Vagina (tissue), 2 donors: ENCODE data around the gene PLA2G5. TPM values are rescaled to one million over a fixed set of nuclear protein-coding genes. Genes with fewer than 3 reads are reported as not detected.

Experiments
- DNase-seq, 2 donors: peaks; one replicate each; pipeline ENCODE4 v3.0.0-alpha.2; 2017; ENCODE audit errors: extremely low spot score in 2 of 2
- H3K27ac ChIP-seq: fragments of 200-600 bp; sonication (generic); one replicate; pipeline ENCODE4 v1.5.1; 2019
- H3K27me3 ChIP-seq: fragments of 200-600 bp; sonication (generic); one replicate; pipeline ENCODE4 v1.5.1; 2019
- H3K36me3 ChIP-seq, 2 donors: fragments of 200-600 bp; sonication (generic); one replicate each; pipeline ENCODE4 v1.5.1; 2017 to 2019
- H3K4me1 ChIP-seq: fragments of 200-600 bp; sonication (generic); one replicate; pipeline ENCODE4 v1.5.1; 2019
- H3K4me3 ChIP-seq, 2 donors: fragments of 200-600 bp; sonication (generic); 1 replicate in 1 of 2; 2 replicates in 1 of 2; pipeline ENCODE4 v1.5.1; 2016 to 2019
- H3K9me3 ChIP-seq: fragments of 200-600 bp; sonication (generic); one replicate; pipeline ENCODE4 v1.5.1; 2019
- CTCF ChIP-seq, 3 experiments: fragments of 450-650 bp in 2 of 3; fragments of 200-600 bp in 1 of 3; sonication (generic) in 1 of 3; IDR thresholded peaks; one replicate each; pipeline ENCODE4 v1.5.1; 2017 to 2019; ENCODE audit warnings: antibody characterized with exemption in 3 of 3, mild to moderate bottlenecking in 2 of 3, moderate library complexity in 2 of 3
- POLR2A ChIP-seq, 2 donors: fragments of 450-650 bp; IDR thresholded peaks; one replicate each; pipeline ENCODE4 v1.6.1; 2017; ENCODE audit warnings: antibody characterized with exemption in 2 of 2, mild to moderate bottlenecking in 2 of 2, moderate library complexity in 2 of 2
- POLR2AphosphoS5 ChIP-seq, 2 donors: sonication (generic); formaldehyde crosslinking; IDR thresholded peaks; one replicate each; pipeline ENCODE4 v1.9.0; 2017; ENCODE audit warnings: antibody characterized with exemption in 2 of 2, mild to moderate bottlenecking in 2 of 2, low read depth in 1 of 2; ENCODE audit not compliant: insufficient read depth in 1 of 2
- intact Hi-C: fragments of 100-400 bp; cut with DNase I; formaldehyde crosslinking; loops from one replicate; pipeline ENCODE4 v1.15.1; 2023
- total RNA-seq: library from RNA; depleted of rRNA; stranded (reverse); fragments of >200 nt; gene quantifications from one replicate; pipeline ENCODE4 v1.2.3, GENCODE V29; 2016

PLA2G5 gene
- total RNA-seq, 1 donor from 2014 or later, result 2.7 TPM

GRCh38 chr1:20076710-20077461 lies 6.9 kb downstream of the PLA2G5 start:
- no peak for DNase-seq
- TF ChIP-seq POLR2AphosphoS5 (IDR thresholded peaks at IDR 0.05; ENCODE audit: insufficient read depth in 1 of 2, low read depth in 1 of 2) (no peak), CTCF (IDR thresholded peaks at IDR 0.05) (no peak), POLR2A (IDR thresholded peaks at IDR 0.05) (no peak)
- Histone ChIP-seq H3K9me3 (no peaks in the 10 kb centered on the region), H3K4me1 (no peaks in the 10 kb centered on the region), H3K27me3 (no peaks in the 10 kb centered on the region), H3K4me3 (no peak overlapping the region), H3K27ac (no peak overlapping the region), H3K36me3 (no peaks in the 10 kb centered on the region)
- intact Hi-C loops, result no loop called here

- H3K27ac ChIP-seq, result no peak overlapping the region
- no peak for TF ChIP-seq POLR2AphosphoS5 (IDR thresholded peaks at IDR 0.05; ENCODE audit: insufficient read depth in 1 of 2, low read depth in 1 of 2)
- TF ChIP-seq POLR2A (IDR thresholded peaks at IDR 0.05), result no peak
- TF ChIP-seq CTCF (IDR thresholded peaks at IDR 0.05), result no peak
- no peak for DNase-seq
- no peak overlapping the region for H3K4me3 ChIP-seq
- no peaks in the 10 kb centered on the region for H3K36me3 ChIP-seq
- H3K9me3 ChIP-seq, result no peaks in the 10 kb centered on the region
- intact Hi-C loops, result no loop called here
- no peaks in the 10 kb centered on the region for H3K27me3 ChIP-seq
- no peaks in the 10 kb centered on the region for H3K4me1 ChIP-seq
Measured at GRCh38 chr1:20078171-20078651, 8.2 kb downstream of the PLA2G5 start.

GRCh38 chr1:20078711-20079110 lies 8.7 kb downstream of the PLA2G5 start:
- no peak overlapping the region for H3K27ac ChIP-seq
- H3K9me3 ChIP-seq, result no peaks in the 10 kb centered on the region
- no peak for DNase-seq
- H3K36me3 ChIP-seq, result no peaks in the 10 kb centered on the region
- no peaks in the 10 kb centered on the region for H3K27me3 ChIP-seq
- no peak overlapping the region for H3K4me3 ChIP-seq
- H3K4me1 ChIP-seq, result no peaks in the 10 kb centered on the region
- intact Hi-C loops, result no loop called here
- TF ChIP-seq POLR2AphosphoS5 (IDR thresholded peaks at IDR 0.05; ENCODE audit: insufficient read depth in 1 of 2, low read depth in 1 of 2) (no peak), CTCF (IDR thresholded peaks at IDR 0.05) (no peak), POLR2A (IDR thresholded peaks at IDR 0.05) (no peak)

GRCh38 chr1:20079661-20080305 lies 9.8 kb downstream of the PLA2G5 start:
- Histone ChIP-seq H3K36me3 (no peaks in the 10 kb centered on the region), H3K4me1 (no peaks in the 10 kb centered on the region), H3K4me3 (no peak overlapping the region), H3K9me3 (no peaks in the 10 kb centered on the region), H3K27ac (no peak overlapping the region), H3K27me3 (no peaks in the 10 kb centered on the region)
- TF ChIP-seq POLR2A (IDR thresholded peaks at IDR 0.05) (no peak), CTCF (IDR thresholded peaks at IDR 0.05) (no peak), POLR2AphosphoS5 (IDR thresholded peaks at IDR 0.05; ENCODE audit: insufficient read depth in 1 of 2, low read depth in 1 of 2) (no peak)
- intact Hi-C loops, result loop anchor here (5.0 kb wide), 1 partner anchor 1928 kb away; no protein-coding TSS in a partner anchor
- DNase-seq, result no peak
